ENCODE measurements around the gene PPIF.
"Not testable (repeated sequence)": the region's sequence is repeated elsewhere in the genome, so short reads cannot be mapped to it uniquely, and the experiment has no call there.

DNA sequence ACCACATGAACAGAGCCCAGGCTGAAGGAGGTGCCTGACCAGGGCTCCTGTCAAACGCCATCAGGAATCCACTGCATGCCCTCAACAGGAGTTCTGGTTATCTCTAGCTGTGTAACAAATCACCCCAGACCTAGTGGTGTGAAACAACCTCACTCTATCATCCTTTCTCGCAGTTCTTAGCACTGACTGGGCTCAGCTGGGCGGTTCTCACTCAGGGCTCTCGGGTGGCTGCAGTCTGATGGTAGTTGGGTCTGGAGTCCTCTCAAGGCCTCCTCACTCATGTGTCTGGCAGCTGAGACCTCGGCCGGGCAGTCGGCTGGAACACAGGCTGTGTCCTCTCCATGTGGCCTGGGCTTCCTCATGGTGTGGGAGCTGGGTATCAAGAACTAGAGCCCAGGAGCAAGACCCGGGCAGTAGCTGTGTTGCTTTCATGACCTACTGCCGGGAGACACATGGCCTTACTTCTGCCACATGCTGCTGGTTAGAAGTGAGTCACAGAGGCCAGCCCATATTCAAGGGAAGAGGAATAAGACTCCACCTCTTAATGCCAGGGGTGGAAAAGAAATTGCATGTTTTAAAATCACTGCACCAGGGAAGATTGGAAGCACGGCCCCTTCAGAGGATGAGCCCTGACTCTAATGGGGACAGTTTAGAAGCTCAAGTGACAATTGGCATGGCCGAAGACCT lies 9.3 kb upstream of the PPIF start:
- TF ChIP-seq, protein P1, sequence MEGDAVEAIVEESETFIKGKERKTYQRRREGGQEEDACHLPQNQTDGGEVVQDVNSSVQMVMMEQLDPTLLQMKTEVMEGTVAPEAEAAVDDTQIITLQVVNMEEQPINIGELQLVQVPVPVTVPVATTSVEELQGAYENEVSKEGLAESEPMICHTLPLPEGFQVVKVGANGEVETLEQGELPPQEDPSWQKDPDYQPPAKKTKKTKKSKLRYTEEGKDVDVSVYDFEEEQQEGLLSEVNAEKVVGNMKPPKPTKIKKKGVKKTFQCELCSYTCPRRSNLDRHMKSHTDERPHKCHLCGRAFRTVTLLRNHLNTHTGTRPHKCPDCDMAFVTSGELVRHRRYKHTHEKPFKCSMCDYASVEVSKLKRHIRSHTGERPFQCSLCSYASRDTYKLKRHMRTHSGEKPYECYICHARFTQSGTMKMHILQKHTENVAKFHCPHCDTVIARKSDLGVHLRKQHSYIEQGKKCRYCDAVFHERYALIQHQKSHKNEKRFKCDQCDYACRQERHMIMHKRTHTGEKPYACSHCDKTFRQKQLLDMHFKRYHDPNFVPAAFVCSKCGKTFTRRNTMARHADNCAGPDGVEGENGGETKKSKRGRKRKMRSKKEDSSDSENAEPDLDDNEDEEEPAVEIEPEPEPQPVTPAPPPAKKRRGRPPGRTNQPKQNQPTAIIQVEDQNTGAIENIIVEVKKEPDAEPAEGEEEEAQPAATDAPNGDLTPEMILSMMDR (conservative IDR thresholded peaks at IDR 0.05; ENCODE audit: low read depth, low read length): not testable (repeated sequence)
- TF ChIP-seq EZH2 (IDR thresholded peaks at IDR 0.05; ENCODE audit: borderline replicate concordance, low read depth, low read length, poor library complexity, severe bottlenecking): not testable (repeated sequence)

Measured in A673 (cell line).